HG03060 (cell line): ENCODE results near the gene RHOV.

Source experiments
- ATAC-seq: cut with Tn5 transposase; IDR thresholded peaks from one replicate; pipeline ENCODE4 v1.9.1; 2021; ENCODE audit warnings: low read depth, moderate number of reproducible peaks; ENCODE audit not compliant: unreplicated experiment

Gene RHOV

GRCh38 chr15:40823572-40824343 is 50.3 kb downstream of the RHOV start:
- no peak for ATAC-seq
